Measurements from ENCODE around the gene ATP1A4.

The ATP1A4 gene

GRCh38 chr1:160144921-160145320, 6.5 kb upstream of the ATP1A4 start:
- DNase-seq (ENCODE audit: low read depth) = peak; percentile 11

GRCh38 chr1:160146107-160146506, 5.3 kb upstream of the ATP1A4 start:
- no peak overlapping the region for H3K4me3 ChIP-seq (ENCODE audit: low read length)
- no peak for DNase-seq (ENCODE audit: low read depth)
- no peak for TF ChIP-seq CTCF (conservative IDR thresholded peaks at IDR 0.05; ENCODE audit: low read depth, low read length)

More at GRCh38 chr1:160144921-160145320, 6.5 kb upstream of the ATP1A4 start:
- no peak for TF ChIP-seq CTCF (conservative IDR thresholded peaks at IDR 0.05; ENCODE audit: low read depth, low read length)
- H3K4me3 ChIP-seq (ENCODE audit: low read length) = no peak overlapping the region

DNA sequence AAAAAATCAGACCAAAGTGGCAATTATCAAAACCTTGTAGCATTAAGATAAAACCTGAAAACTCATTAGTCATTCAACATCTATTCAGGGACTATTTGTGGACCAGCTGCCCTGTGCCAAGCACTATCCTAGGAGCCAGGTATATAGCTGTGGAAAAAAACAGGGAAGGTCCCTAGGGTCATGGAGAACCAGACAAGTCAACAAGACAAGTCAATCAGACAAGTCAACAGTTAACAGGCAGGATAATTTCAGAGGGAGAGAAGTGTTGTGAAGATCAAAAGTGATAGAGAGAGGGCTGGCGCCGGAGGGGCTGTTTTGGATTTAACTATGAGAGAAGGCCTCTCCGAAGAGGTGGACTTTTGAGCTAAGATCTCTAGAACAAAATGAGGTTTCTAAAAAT, 3.3 kb upstream of the ATP1A4 start:
- no peak for TF ChIP-seq CTCF (conservative IDR thresholded peaks at IDR 0.05; ENCODE audit: low read depth, low read length)
- no peak for DNase-seq (ENCODE audit: low read depth)
- no peak overlapping the region for H3K4me3 ChIP-seq (ENCODE audit: low read length)

- no peak for TF ChIP-seq CTCF (conservative IDR thresholded peaks at IDR 0.05; ENCODE audit: low read depth, low read length)
- no peak for DNase-seq (ENCODE audit: low read depth)
- H3K4me3 ChIP-seq (ENCODE audit: low read length) = no peak overlapping the region
Measured at GRCh38 chr1:160149233-160149632, 2.2 kb upstream of the ATP1A4 start.

DNA sequence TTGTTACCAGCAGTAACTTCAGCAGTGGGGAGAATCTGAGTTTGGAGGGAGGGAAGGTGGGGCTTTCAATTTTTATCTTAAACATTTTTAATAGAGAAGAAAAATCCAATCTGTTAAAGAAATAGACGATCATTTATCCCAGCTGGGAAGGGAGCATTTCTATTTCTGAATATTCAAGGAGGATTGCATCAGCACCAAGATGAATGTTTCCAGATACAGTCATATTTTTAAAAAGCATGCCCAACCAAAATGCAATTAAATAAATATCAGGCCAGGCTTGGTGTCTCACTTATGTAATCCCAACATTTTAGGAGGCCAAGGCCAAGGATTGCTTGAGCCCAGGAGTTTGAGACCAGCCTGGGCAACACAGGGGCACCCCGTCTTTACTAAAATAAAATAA, 1.7 kb upstream of the ATP1A4 start:
- TF ChIP-seq CTCF (conservative IDR thresholded peaks at IDR 0.05; ENCODE audit: low read depth, low read length) = no peak
- H3K4me3 ChIP-seq (ENCODE audit: low read length) = no peak overlapping the region
- DNase-seq (ENCODE audit: low read depth) = no peak

DNA sequence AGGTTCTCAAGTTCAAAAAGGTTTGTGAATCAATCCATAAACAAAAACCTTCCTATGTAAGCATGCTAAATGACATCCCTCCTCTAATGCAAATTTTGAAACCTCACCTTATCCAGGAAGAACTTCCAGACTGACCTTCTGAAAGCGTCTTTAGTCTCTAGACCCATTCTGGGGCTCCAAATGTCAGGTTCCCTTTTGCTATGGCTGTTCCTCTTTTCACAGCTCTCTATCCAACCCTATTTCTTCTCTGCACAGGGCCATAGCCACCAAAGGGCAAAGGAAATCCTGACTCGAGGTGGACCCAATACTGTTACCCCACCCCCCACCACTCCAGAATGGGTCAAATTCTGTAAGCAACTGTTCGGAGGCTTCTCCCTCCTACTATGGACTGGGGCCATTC, 3.4 kb downstream of the ATP1A4 start:
- no peak overlapping the region for H3K4me3 ChIP-seq (ENCODE audit: low read length)
- DNase-seq (ENCODE audit: low read depth) = no peak
- TF ChIP-seq CTCF (conservative IDR thresholded peaks at IDR 0.05; ENCODE audit: low read depth, low read length) = no peak

GRCh38 chr1:160156361-160156760, 5.0 kb downstream of the ATP1A4 start:
- no peak for TF ChIP-seq CTCF (conservative IDR thresholded peaks at IDR 0.05; ENCODE audit: low read depth, low read length)
- no peak for DNase-seq (ENCODE audit: low read depth)
- no peak overlapping the region for H3K4me3 ChIP-seq (ENCODE audit: low read length)
